ENCODE measurements around the gene PRRC2B.
"Not testable (repeated sequence)": the region's sequence is repeated elsewhere in the genome, so short reads cannot be mapped to it uniquely, and the experiment has no call there.

The PRRC2B gene

GRCh38 chr9:131491001-131491710 is 97.3 kb downstream of the PRRC2B start:
- no peak for DNase-seq

GRCh38 chr9:131492070-131492469 is 98.2 kb downstream of the PRRC2B start:
- no peak for DNase-seq

- no peak for DNase-seq
Observed at GRCh38 chr9:131494296-131494870, 100.5 kb downstream of the PRRC2B start.

DNA sequence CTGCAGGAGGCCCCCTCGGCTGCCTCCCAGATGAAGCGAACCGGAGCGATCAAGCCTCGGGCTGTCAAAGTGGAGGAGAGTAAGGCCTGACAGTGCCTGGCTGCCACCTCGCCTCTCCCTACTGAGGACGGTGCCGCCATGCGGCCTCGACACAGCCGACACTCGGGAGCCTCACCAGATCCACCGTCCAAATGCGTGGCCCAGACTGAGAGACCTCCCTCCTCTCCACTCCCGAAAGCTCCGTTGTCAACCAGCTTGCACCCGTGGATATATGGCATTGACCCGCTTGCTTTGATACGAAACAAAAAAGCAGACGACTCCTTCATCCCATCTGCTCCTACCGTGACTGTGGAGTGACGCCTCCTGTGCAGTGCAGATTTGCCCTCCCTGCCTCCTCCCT is 101.9 kb downstream of the PRRC2B start:
- no peak for DNase-seq

DNA sequence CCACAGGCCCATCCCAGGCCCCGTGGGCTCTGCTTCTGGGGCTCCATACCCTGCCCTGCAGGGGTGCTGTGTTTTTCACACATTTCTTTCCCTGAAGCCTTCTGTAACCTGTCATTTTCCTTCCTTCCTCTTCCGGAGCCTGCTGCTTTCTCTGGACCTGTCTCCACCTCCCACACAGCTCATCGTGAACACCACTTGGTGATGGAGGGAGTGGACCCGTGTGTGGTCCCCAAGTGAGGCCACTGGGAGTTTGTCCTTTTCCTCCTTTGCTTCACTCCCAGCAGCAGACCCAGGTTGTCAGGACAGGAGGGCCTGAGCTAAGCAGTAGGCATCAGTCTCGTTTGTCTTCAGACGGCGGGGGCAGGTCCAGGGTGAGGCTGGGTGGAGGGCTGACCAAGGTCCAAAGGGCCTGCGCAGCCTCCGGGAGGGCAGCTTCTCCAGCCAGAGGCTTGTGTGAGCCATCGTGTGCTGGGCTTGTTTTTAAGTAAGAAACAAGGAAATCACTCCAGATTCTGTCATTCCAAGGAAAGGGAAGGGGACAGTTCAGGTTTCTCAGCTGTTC is 103.0 kb downstream of the PRRC2B start:
- no peak for DNase-seq

DNA sequence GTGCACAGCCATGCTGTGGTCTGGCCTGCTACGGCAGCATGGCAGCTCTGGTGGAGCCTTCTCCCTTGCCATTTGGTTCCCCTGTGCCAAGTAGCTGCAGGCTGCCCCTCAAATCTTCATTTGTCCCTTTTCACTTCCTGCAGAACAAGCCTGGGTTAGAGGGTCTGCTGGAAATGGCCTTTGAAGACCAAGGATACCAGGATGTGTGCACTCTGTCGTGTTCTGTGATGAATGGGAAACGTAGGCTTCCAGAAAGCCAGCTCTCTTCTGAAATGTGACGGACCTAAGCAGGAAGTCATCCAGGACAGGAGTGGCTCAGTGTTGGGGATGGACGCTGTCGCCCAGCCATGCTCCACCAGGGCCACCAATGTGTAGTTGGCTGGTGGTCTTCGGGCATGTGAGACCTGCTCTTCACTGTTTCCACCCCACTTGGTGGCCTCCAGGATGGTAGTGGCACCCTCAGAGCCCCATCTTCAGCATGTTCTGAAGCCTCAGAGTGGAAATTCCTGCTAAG is 105.4 kb downstream of the PRRC2B start:
- no peak for DNase-seq

- DNase-seq: no peak
Observed at GRCh38 chr9:131500377-131500776, 106.5 kb downstream of the PRRC2B start.

GRCh38 chr9:131500939-131501541 is 107.2 kb downstream of the PRRC2B start:
- DNase-seq: peak in 1 of 2 experiments; percentile 37

GRCh38 chr9:131502781-131503625 is 109.1 kb downstream of the PRRC2B start, which contains the start of gene POMT1:
Gene POMT1 (plus strand): TSS chr9:131502918. CDS start chr9:131504219, 1,301 bp downstream.
- DNase-seq: peak; percentile 44 to 80

DNA sequence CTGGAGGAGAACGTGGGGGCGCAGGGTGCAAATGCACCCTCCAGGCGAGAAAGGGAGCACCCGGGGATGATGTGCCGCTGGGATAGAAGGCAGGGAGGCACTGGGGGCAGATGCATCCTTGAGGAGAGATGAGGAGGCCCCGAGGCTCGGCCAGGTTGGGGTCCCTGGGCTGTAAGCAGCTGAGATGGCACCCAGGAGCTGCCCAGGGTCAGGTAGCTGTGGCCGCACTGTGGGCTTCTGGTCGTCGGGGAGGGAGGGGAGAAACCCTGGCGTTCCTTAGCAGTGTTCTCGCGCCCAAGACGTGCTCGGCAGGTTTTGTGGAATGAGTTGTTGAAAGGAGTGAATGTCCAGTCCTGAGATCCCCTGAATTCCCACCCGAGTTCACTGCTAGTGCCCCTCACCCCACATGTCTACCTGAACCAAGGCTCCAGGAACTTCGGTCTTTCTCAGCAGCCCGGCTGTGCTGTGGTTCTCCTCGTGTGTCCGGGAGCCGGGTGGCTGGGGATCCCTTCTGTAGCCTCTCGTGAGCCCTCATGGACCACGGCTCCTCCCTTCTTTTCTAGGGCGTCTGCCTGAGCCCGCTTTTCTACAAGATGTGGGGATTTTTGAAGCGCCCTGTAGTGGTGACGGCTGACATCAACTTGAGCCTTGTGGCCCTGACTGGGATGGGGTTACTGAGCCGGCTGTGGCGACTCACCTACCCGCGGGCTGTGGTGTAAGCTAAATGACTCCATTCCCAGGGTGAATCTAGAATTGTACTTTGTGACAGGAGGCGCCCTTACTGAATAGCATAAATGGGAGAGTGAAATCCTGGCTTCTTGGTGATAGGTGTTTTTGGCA is 110.0 kb downstream of the PRRC2B start:
- DNase-seq: no peak

DNA sequence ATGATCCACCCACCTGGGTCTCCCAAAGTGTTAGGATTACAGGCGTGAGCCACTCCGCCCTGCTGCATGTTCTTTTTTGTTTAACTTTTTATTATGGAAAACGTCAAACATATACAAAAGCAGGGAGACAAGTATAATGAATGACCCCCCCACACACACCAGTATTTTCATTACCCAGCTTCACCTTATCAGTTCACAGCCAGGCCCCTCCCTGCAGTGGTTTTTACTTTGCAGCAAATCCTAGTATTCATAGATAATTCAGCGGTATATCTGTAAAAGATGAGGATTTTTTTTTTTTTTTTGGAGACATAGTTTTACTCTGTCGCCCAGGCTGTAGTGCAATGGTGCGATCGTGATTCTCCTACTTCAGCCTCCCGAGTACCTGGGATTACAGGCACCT is 111.1 kb downstream of the PRRC2B start:
- no peak for DNase-seq

GRCh38 chr9:131511416-131511815 is 117.5 kb downstream of the PRRC2B start:
- no peak for DNase-seq

DNA sequence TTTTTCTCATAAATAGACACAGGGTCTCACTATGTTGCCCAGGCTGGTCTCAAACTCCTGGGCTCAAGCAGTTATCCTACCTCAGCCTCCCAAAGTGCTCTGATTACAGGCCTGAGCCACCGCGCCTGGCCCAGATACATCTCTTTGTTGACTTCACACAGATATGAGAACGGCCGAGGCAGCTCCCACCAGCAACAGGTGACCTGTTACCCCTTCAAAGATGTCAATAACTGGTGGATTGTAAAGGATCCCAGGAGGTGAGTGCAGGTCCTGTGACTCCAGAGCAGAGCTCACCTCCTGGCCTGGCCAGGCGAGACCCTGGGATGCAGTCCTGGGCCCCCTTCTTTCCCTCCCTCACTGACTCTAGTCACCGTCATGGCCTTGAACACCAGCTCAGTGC is 118.0 kb downstream of the PRRC2B start:
- no peak for DNase-seq

DNA sequence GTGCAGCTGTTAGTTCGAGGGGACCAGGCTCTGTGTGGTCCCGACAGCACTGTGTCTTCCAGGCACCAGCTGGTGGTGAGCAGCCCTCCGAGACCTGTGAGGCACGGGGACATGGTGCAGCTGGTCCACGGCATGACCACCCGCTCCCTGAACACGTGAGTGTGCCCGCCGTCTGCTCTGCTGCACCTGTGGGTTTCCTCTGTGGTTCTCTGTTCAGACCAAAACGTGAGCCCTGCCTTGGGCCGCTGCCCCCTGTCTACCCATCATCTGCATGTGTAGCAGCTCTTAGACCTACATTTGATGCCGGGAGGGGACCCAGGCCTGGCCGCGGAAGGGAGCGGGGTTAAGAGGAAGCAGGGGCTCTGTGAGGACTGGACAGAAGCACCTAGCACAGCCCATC is 119.3 kb downstream of the PRRC2B start:
- DNase-seq: no peak

DNA sequence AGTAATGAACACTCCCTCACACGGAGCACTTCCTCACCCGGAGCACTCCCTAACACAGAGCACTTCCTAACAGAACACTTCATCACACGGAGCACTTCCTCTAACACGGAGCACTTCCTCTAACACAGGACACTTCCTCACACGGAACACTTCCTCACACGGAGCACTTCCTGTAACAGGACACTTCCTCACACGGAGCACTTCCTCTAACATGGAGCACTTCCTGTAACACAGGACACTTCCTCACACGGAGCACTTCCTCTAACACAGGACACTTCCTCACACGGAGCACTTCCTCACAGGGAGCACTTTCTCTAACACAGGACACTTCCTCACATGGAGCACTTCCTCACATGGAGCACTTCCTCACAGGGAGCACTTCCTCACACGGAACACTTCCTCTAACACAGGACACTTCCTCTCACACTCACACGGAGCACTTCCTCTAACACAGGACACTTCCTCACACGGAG is 121.7 kb downstream of the PRRC2B start:
- not testable (repeated sequence) for DNase-seq

GRCh38 chr9:131516100-131516499 is 122.2 kb downstream of the PRRC2B start:
- DNase-seq: no peak

- DNase-seq: no peak
Observed at GRCh38 chr9:131516930-131517329, 123.0 kb downstream of the PRRC2B start.

GRCh38 chr9:131517761-131518190 is 123.9 kb downstream of the PRRC2B start:
- DNase-seq: no peak

DNA sequence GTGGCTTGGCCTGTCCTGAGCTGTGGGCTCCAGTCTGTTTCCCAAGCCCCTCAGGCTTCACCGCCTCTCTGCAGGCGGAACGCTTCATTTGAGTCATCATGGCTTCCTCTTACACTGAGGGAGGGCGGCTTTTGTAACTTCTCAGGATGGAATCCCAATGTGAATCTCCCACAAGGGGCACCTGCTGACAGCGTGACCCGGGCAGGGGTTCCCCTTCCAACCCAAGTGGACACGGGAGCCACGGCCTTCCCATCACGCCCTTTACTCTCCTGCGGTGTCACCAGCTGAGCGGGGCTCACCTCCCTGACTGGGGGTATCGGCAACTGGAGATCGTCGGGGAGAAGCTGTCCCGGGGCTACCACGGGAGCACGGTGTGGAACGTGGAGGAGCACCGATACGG is 124.7 kb downstream of the PRRC2B start:
- DNase-seq: no peak

GRCh38 chr9:131520503-131520902 is 126.6 kb downstream of the PRRC2B start:
- DNase-seq: no peak

GRCh38 chr9:131521203-131521602 is 127.3 kb downstream of the PRRC2B start:
- no peak for DNase-seq

DNA sequence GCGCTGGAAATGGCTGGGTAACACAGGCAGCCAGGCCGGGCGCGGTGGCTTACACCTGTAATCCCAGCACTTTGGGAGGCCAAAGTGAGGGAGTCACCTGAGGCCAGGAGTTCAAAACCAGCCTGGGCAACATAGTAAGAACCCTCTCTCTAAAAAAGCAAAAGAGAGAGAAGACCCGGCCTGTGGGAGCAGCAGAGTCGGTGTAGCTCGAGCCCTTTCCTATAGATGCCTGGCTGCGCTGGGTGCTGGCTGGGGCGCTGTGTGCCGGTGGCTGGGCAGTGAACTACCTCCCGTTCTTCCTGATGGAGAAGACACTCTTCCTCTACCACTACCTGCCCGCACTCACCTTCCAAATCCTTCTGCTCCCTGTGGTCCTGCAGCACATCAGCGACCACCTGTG is 127.9 kb downstream of the PRRC2B start:
- DNase-seq: no peak
